ENCODE results near the gene ENG.
"Not testable (repeated sequence)": the region's sequence is repeated elsewhere in the genome, so short reads cannot be mapped to it uniquely, and the experiment has no call there.

The ENG gene

GRCh38 chr9:127783111-127784008 is 71.1 kb downstream of the ENG start:
- DNase-seq (ENCODE audit: low spot score) = no peak
- no peak for TF ChIP-seq CTCF (conservative IDR thresholded peaks at IDR 0.05; ENCODE audit: low read depth)
- ChIA-PET POLR2A (ENCODE audit: low non-redundant PET) (interaction anchor here (0.6 to 0.8 kb wide), 3 partner anchors 46 to 49 kb away, joined by 3 to 8 read pairs (median 3); partner anchors contain the start of gene TOR2A), CTCF (interaction anchor here (0.9 to 2.5 kb wide), 6 partner anchors 10 to 261 kb away, joined by 3 to 18 read pairs (median 4); partner anchors contain the start of gene TOR2A)
- H3K27ac ChIP-seq = peak overlapping the region; percentile 93

GRCh38 chr9:127781806-127782205 is 72.7 kb downstream of the ENG start:
- DNase-seq (ENCODE audit: low spot score) = no peak
- CTCF ChIA-PET = no interaction called here
- POLR2A ChIA-PET (ENCODE audit: low non-redundant PET) = no interaction called here
- peak overlapping the region; percentile 60 for H3K27ac ChIP-seq
- TF ChIP-seq CTCF (conservative IDR thresholded peaks at IDR 0.05; ENCODE audit: low read depth) = no peak

GRCh38 chr9:127780909-127781308 is 73.5 kb downstream of the ENG start:
- peak overlapping the region; percentile 60 for H3K27ac ChIP-seq
- ChIA-PET POLR2A (ENCODE audit: low non-redundant PET) (interaction anchor here (1.1 kb wide), 1 partner anchor 9 kb away, joined by 3 read pairs; no protein-coding TSS in a partner anchor), CTCF (interaction anchor here (0.6 kb wide), 2 partner anchors 10 to 65 kb away, joined by 3 to 4 read pairs; no protein-coding TSS in a partner anchor)
- not testable (repeated sequence) for DNase-seq (ENCODE audit: low spot score)

GRCh38 chr9:127780126-127780885 is 74.2 kb downstream of the ENG start:
- TF ChIP-seq CTCF (conservative IDR thresholded peaks at IDR 0.05; ENCODE audit: low read depth) = no peak
- DNase-seq (ENCODE audit: low spot score) = no peak
- H3K27ac ChIP-seq = peak overlapping the region; percentile 55
- POLR2A ChIA-PET (ENCODE audit: low non-redundant PET) = interaction anchor here (1.1 kb wide), 1 partner anchor 9 kb away, joined by 3 read pairs; no protein-coding TSS in a partner anchor
- CTCF ChIA-PET = interaction anchor here (0.6 kb wide), 3 partner anchors 9 to 300 kb away, joined by 3 to 4 read pairs (median 3); no protein-coding TSS in a partner anchor

- peak overlapping the region; percentile 55 for H3K27ac ChIP-seq
- ChIA-PET POLR2A (ENCODE audit: low non-redundant PET) (interaction anchor here (0.6 kb wide), 1 partner anchor 1231 kb away, joined by 5 read pairs; no protein-coding TSS in a partner anchor), CTCF (interaction anchor here (1.6 kb wide), 1 partner anchor 45 kb away, joined by 11 read pairs; the partner anchor contains the start of gene TOR2A)
- TF ChIP-seq CTCF (conservative IDR thresholded peaks at IDR 0.05; ENCODE audit: low read depth) = no peak
- DNase-seq (ENCODE audit: low spot score) = no peak
Measured at GRCh38 chr9:127779136-127779981, 75.1 kb downstream of the ENG start.
